A204.1 (cell line): Measurements from ENCODE around the gene EFCAB14.
"Not testable (repeated sequence)": the region's sequence is repeated elsewhere in the genome, so short reads cannot be mapped to it uniquely, and the experiment has no call there.

Source experiments
- FAIRE-seq: peaks from 2 replicates; lab custom pipeline; 2012; peaks lifted over from hg19 to GRCh38; lab: Jason Lieb, UNC

Gene EFCAB14

GRCh38 chr1:46684670-46685069, 34.2 kb downstream of the EFCAB14 start:
- no peak for FAIRE-seq

GRCh38 chr1:46682064-46682463, 36.9 kb downstream of the EFCAB14 start:
- FAIRE-seq, result no peak

GRCh38 chr1:46681333-46682034, 37.4 kb downstream of the EFCAB14 start:
- FAIRE-seq, result no peak

GRCh38 chr1:46679789-46680573, 38.9 kb downstream of the EFCAB14 start:
- no peak for FAIRE-seq

GRCh38 chr1:46677339-46677738, 41.6 kb downstream of the EFCAB14 start:
- no peak for FAIRE-seq

GRCh38 chr1:46676531-46676930, 42.4 kb downstream of the EFCAB14 start:
- no peak for FAIRE-seq

- no peak for FAIRE-seq
Observed at GRCh38 chr1:46675549-46676314, 43.2 kb downstream of the EFCAB14 start.

- FAIRE-seq, result no peak
Observed at GRCh38 chr1:46673749-46674182, 45.1 kb downstream of the EFCAB14 start.

GRCh38 chr1:46672696-46673095, 46.2 kb downstream of the EFCAB14 start:
- FAIRE-seq, result no peak

- FAIRE-seq, result no peak
Observed at GRCh38 chr1:46671554-46671953, 47.4 kb downstream of the EFCAB14 start, which contains the start of gene TEX38. TSS of gene TEX38 (plus strand) at chr1:46671854. CDS start at chr1:46671935, 81 bp downstream.

GRCh38 chr1:46670134-46670533, 48.8 kb downstream of the EFCAB14 start:
- FAIRE-seq, result no peak

GRCh38 chr1:46667782-46668760, 50.8 kb downstream of the EFCAB14 start, which contains the start of gene ATPAF1:
TSS of gene ATPAF1 (minus strand) at chr1:46668364. CDS start at chr1:46668322, 42 bp downstream.
- no peak for FAIRE-seq

GRCh38 chr1:46665983-46666382, 52.9 kb downstream of the EFCAB14 start:
- no peak for FAIRE-seq

GRCh38 chr1:46662919-46663318, 56.0 kb downstream of the EFCAB14 start:
- not testable (repeated sequence) for FAIRE-seq

GRCh38 chr1:46660116-46660515, 58.8 kb downstream of the EFCAB14 start:
- FAIRE-seq, result not testable (repeated sequence)

- no peak for FAIRE-seq
Observed at GRCh38 chr1:46659307-46659870, 59.5 kb downstream of the EFCAB14 start.

- FAIRE-seq, result no peak
Observed at GRCh38 chr1:46657775-46658174, 61.1 kb downstream of the EFCAB14 start.

GRCh38 chr1:46656643-46657042, 62.3 kb downstream of the EFCAB14 start:
- no peak for FAIRE-seq

- no peak for FAIRE-seq
Observed at GRCh38 chr1:46655848-46656247, 63.1 kb downstream of the EFCAB14 start.

GRCh38 chr1:46654698-46655097, 64.2 kb downstream of the EFCAB14 start:
- FAIRE-seq, result not testable (repeated sequence)

- FAIRE-seq, result no peak
Observed at GRCh38 chr1:46654012-46654411, 64.9 kb downstream of the EFCAB14 start.
